ENCODE measurements around the gene CCDC197. TPM values are rescaled to one million over a fixed set of nuclear protein-coding genes. Genes with fewer than 3 reads are reported as not detected.
A peak's percentile ranks its signal among the peaks of the same experiment; 100 is the strongest.

CCDC197 gene
- total RNA-seq, 1 donor, result not detected

DNA sequence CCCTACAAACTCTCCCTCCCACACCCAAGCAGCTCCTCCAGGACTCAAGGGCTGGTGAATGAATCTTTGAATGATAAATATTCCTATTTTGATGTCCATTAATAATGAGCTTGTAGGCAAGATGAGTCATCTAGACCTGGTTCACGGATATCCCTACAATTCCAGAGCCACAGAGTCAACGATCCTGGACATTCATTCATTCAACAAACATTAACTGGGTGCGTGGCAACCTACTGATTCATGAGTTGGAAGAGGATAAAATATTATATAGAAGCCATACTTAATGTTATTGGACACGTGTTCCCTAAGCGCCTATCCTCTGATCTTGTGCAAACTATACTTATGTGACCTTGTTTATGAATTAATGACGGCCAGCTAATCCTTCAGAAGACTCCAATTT lies 28.6 kb downstream of the CCDC197 start:
- Histone ChIP-seq H3K27me3 (ENCODE audit: insufficient read depth, low read length) (no peaks in the 10 kb centered on the region), H2AFZ (ENCODE audit: low read length) (peak overlapping the region; percentile 79), H3K4me1 (ENCODE audit: insufficient read depth, low read length) (peaks cover 11% of the 10 kb centered on the region)

DNA sequence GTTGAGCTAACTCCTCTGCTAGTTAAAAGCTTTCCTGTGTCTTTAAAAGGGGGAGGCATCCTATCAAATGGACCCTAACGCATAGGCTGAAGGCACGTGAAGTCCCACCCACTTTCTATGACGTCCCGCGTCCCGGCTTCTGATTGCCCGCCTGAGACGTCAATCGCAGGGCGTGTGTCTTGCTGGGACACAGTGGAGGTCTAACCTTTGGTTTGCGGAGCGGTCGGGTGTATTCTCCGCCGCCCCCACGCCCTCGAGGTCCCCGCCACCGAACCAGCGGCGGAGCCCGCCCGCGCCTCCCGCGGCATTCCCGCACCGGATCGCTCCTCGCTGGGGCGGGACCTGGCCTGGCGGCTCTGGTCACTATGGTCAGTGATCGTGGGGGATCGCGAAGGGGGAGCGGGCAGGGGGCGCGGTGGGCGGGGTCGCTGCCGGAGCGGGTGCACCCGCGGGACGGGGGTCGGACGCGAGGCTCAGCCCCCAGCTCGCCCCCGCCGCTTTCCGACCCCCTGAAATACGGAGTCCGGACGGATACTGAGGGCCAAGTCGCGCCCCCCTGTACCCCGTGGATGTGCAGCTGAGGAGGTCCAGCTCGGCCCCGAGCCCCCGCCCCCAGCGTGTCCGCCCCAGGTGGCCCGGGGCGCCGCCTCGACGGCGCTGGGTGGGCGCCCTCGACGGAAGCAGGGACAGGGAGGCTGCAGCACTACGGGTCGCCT lies 29.2 kb downstream of the CCDC197 start, which contains the start of gene OTUB2:
Gene OTUB2, plus strand, starts transcription at position 168 of the 716 bp plus-strand sequence. Its CDS starts 198 bp downstream, at position 366.
- Histone ChIP-seq H3K4me1 (ENCODE audit: insufficient read depth, low read length) (peaks cover 5% of the 10 kb centered on the region), H2AFZ (ENCODE audit: low read length) (peak within 1 kb of the TSS; percentile 79), H3K9me3 (ENCODE audit: low read depth, low read length) (no peaks in the 10 kb centered on the region), H4K20me1 (ENCODE audit: insufficient read depth, low read length) (peaks cover 3% of the 10 kb centered on the region), H3K27ac (ENCODE audit: low read depth, low read length) (no peak within 1 kb of the TSS), H3K4me2 (ENCODE audit: insufficient read depth, low read length) (peak within 1 kb of the TSS; percentile 79), H3K79me2 (ENCODE audit: insufficient read depth, low read length) (no peaks in the 10 kb centered on the region), H3K36me3 (ENCODE audit: insufficient read depth, low read length) (no peaks in the 10 kb centered on the region), H3K27me3 (ENCODE audit: insufficient read depth, low read length) (no peaks in the 10 kb centered on the region), H3K4me3 (ENCODE audit: insufficient read depth, low read length) (peak within 1 kb of the TSS; percentile 78)
- TF ChIP-seq, protein P1, sequence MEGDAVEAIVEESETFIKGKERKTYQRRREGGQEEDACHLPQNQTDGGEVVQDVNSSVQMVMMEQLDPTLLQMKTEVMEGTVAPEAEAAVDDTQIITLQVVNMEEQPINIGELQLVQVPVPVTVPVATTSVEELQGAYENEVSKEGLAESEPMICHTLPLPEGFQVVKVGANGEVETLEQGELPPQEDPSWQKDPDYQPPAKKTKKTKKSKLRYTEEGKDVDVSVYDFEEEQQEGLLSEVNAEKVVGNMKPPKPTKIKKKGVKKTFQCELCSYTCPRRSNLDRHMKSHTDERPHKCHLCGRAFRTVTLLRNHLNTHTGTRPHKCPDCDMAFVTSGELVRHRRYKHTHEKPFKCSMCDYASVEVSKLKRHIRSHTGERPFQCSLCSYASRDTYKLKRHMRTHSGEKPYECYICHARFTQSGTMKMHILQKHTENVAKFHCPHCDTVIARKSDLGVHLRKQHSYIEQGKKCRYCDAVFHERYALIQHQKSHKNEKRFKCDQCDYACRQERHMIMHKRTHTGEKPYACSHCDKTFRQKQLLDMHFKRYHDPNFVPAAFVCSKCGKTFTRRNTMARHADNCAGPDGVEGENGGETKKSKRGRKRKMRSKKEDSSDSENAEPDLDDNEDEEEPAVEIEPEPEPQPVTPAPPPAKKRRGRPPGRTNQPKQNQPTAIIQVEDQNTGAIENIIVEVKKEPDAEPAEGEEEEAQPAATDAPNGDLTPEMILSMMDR (IDR thresholded peaks at IDR 0.05; ENCODE audit: extremely low read depth, low read depth, low read length), result no peak
- peak; percentile 100 for DNase-seq (ENCODE audit: insufficient read length, low spot score, missing footprints)

More for the DNA sequence above, 28.6 kb downstream of the CCDC197 start:
- Histone ChIP-seq H3K4me2 (ENCODE audit: insufficient read depth, low read length) (peak overlapping the region; percentile 79), H3K4me3 (ENCODE audit: insufficient read depth, low read length) (peak overlapping the region; percentile 78), H3K27ac (ENCODE audit: low read depth, low read length) (no peak overlapping the region), H3K36me3 (ENCODE audit: insufficient read depth, low read length) (no peaks in the 10 kb centered on the region), H3K9me3 (ENCODE audit: low read depth, low read length) (no peaks in the 10 kb centered on the region), H4K20me1 (ENCODE audit: insufficient read depth, low read length) (peaks cover 3% of the 10 kb centered on the region), H3K79me2 (ENCODE audit: insufficient read depth, low read length) (no peaks in the 10 kb centered on the region)
- DNase-seq (ENCODE audit: insufficient read length, low spot score, missing footprints), result no peak
- TF ChIP-seq, protein P1 (IDR thresholded peaks at IDR 0.05; ENCODE audit: extremely low read depth, low read depth, low read length), result no peak

DNA sequence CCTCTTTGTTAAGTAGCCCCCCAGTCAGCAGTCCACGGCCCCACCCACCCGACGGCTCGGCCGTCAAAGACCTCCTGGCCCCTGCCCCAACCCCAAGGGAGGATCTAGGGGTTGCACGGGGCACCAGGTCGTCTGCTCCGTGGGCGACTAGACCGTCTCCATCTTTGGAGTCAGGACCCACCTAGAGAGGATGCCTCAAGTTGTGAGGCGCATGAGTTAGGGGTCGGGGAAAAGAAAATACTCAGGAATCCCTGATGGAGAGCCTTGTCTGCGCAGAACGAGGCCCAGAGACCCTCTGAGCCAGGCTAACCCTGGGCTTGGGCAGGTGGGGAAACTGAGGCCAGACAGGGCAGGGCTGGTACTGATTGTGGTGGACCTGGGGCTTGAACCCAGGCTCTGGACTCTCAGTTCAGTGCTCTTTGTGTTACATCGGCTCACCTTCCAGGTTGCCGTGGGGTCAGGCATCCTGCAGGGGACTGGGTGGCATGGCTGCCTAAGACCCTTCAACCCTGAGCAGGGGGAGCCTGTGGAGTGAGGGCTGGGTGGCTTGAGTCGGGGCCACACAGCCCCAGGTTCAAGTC lies 29.9 kb downstream of the CCDC197 start:
- H3K4me1 ChIP-seq (ENCODE audit: insufficient read depth, low read length), result no peaks in the 10 kb centered on the region
- peaks cover 3% of the 10 kb centered on the region for H4K20me1 ChIP-seq (ENCODE audit: insufficient read depth, low read length)
- peak overlapping the region; percentile 35 for H2AFZ ChIP-seq (ENCODE audit: low read length)
- H3K79me2 ChIP-seq (ENCODE audit: insufficient read depth, low read length), result no peaks in the 10 kb centered on the region
- no peaks in the 10 kb centered on the region for H3K9me3 ChIP-seq (ENCODE audit: low read depth, low read length)
- TF ChIP-seq, protein P1 (IDR thresholded peaks at IDR 0.05; ENCODE audit: extremely low read depth, low read depth, low read length), result no peak
- H3K4me3 ChIP-seq (ENCODE audit: insufficient read depth, low read length), result peak overlapping the region; percentile 78
- no peaks in the 10 kb centered on the region for H3K27me3 ChIP-seq (ENCODE audit: insufficient read depth, low read length)
- H3K4me2 ChIP-seq (ENCODE audit: insufficient read depth, low read length), result peak overlapping the region; percentile 79
- H3K36me3 ChIP-seq (ENCODE audit: insufficient read depth, low read length), result no peaks in the 10 kb centered on the region
- no peak overlapping the region for H3K27ac ChIP-seq (ENCODE audit: low read depth, low read length)
- DNase-seq (ENCODE audit: insufficient read length, low spot score, missing footprints), result no peak
